GM06990 (cell line): ENCODE measurements around the gene ZIC4.

Source experiments
- DNase-seq: peaks from one replicate; pipeline ENCODE4 v3.0.0-alpha.2; 2011; ENCODE audit not compliant: insufficient read length; ENCODE audit errors: extremely low read depth
- H3K27me3 ChIP-seq: replicated peaks from 2 replicates; pipeline ENCODE4 v1.6.0; 2011; ENCODE audit warnings: low read length; ENCODE audit not compliant: control insufficient read depth, insufficient read depth
- H3K36me3 ChIP-seq: 2 replicates; pipeline ENCODE4 v1.5.1; 2011; ENCODE audit warnings: low read length; ENCODE audit not compliant: control insufficient read depth, insufficient read depth
- H3K4me3 ChIP-seq: replicated peaks from 2 replicates; pipeline ENCODE4 v1.5.1; 2011; ENCODE audit warnings: low read depth, mild to moderate bottlenecking, control low read depth, low read length
- CTCF ChIP-seq: IDR thresholded peaks from 2 replicates; pipeline ENCODE4 v1.5.1; 2011; ENCODE audit warnings: low read length, control low read depth, mild to moderate bottlenecking, inconsistent platforms; ENCODE audit not compliant: insufficient read depth, poor library complexity, severe bottlenecking

The ZIC4 gene

GRCh38 chr3:147428326-147428725 lies 22.0 kb upstream of the ZIC4 start:
- Histone ChIP-seq H3K36me3 (no peaks in the 10 kb centered on the region), H3K4me3 (no peak overlapping the region), H3K27me3 (no peaks in the 10 kb centered on the region)
- DNase-seq, result no peak
- TF ChIP-seq CTCF, result no peak

DNA sequence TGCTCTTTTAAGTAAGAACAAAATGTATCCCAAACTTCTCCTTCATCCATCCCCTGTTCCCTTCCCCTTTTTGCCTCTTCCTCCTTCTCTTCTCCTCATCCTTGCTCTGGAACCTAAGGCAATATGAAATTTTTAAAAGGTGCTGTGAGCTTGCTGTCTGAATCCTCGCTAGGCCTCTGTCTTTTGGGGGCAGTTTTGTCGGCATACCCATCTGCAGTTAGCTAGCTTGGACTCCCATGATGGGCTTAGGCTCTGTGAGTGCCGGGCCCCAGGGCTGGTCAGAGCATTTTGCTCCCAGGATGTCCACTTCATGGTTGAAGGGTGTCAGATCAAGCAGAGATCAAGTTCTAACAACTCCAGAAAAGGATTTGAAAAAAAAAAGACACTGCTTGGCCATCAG lies 21.4 kb upstream of the ZIC4 start:
- Histone ChIP-seq H3K4me3 (no peak overlapping the region), H3K27me3 (no peaks in the 10 kb centered on the region), H3K36me3 (no peaks in the 10 kb centered on the region)
- TF ChIP-seq CTCF, result no peak
- no peak for DNase-seq

GRCh38 chr3:147426931-147427330 lies 20.6 kb upstream of the ZIC4 start:
- no peaks in the 10 kb centered on the region for H3K36me3 ChIP-seq

GRCh38 chr3:147425388-147425850 lies 19.1 kb upstream of the ZIC4 start:
- DNase-seq, result no peak
- H3K27me3 ChIP-seq, result no peaks in the 10 kb centered on the region
- no peaks in the 10 kb centered on the region for H3K36me3 ChIP-seq
- no peak for TF ChIP-seq CTCF
- no peak overlapping the region for H3K4me3 ChIP-seq

More at GRCh38 chr3:147426931-147427330, 20.6 kb upstream of the ZIC4 start:
- no peak for DNase-seq
- Histone ChIP-seq H3K4me3 (no peak overlapping the region), H3K27me3 (no peaks in the 10 kb centered on the region)
- TF ChIP-seq CTCF, result no peak

DNA sequence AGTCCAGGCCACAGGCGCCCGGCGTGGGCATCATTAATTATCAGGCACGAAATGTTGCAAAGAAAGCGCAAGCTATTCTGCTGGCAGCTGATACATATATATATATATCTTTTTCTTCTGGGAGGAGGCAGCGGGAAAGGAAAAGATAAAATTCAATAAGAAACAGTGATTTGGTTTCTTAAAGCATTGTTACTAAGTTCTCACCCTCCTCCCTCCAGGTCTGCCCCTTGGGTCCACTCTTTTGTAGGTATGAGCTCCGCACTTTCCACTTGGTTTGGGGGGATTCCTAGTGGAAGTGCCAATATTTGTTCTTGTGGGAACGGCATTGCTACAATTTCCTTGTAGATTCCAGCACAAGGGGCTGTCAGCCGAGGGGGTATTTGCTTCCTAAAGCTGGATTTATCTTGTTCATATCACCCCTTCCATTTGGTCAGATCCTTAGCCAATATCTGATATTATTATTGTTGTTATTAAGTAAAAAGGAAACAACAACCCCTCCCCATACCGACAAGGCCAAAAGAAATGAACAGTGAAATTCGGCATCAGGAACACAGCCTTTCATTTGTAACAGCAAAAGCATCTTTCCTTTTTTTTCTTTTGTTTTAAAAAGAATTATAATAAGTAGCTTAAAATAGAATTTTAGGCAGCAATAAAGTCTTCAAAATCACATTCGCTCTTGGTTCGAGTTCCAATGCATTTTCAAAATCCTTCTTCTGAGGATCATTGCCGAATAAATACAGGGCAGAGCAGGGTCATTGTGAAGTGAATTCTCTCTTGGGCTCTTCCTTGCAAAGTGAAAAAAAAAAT lies 18.4 kb upstream of the ZIC4 start:
- H3K4me3 ChIP-seq, result no peak overlapping the region
- no peaks in the 10 kb centered on the region for H3K27me3 ChIP-seq
- no peak for DNase-seq

More for the DNA sequence above, 18.4 kb upstream of the ZIC4 start:
- no peak for TF ChIP-seq CTCF
- H3K36me3 ChIP-seq, result no peaks in the 10 kb centered on the region
